GM23338 (cell line): ENCODE data around the gene ZNF664. TPM values are rescaled to one million over a fixed set of nuclear protein-coding genes. Genes with fewer than 3 reads are reported as not detected.

Source experiments
- EZH2phosphoT487 ChIP-seq: fragments of 200-600 bp; sonication (generic); IDR thresholded peaks from one replicate; pipeline ENCODE4 v1.8.1; 2018; ENCODE audit warnings: antibody characterized with exemption; ENCODE audit not compliant: unreplicated experiment
- POLR2AphosphoS5 ChIP-seq: IDR thresholded peaks from 2 replicates; pipeline ENCODE4 v1.6.1; 2016; ENCODE audit warnings: antibody characterized with exemption, low read depth
- ZNF114 ChIP-seq: fragments of 250-450 bp; sonication (Bioruptor Pico); IDR thresholded peaks from 2 replicates; pipeline ENCODE4 v1.5.0; 2020; ENCODE audit warnings: mild to moderate bottlenecking, moderate library complexity
- polyA plus RNA-seq: library from polyadenylated mRNA; unstranded; fragments of >200 nt; fragmentation: Nextera tagmentation; extraction: Ambion mirVana; gene quantifications from 2 replicates; pipeline ENCODE4 v1.2.1, GENCODE V29; 2016
- total RNA-seq: library from RNA; depleted of rRNA; stranded (reverse); fragments of >200 nt; shearing (Covaris generic); gene quantifications from 2 replicates; pipeline ENCODE4 v1.2.3, GENCODE V29; 2014
- TF ChIP-seq, protein P1 (sequence below): fragments of 250-450 bp; sonication (Bioruptor Pico); IDR thresholded peaks from 2 replicates; pipeline ENCODE4 v1.5.0; 2020; ENCODE audit warnings: mild to moderate bottlenecking, moderate library complexity
- TF ChIP-seq, protein P2 (sequence below): IDR thresholded peaks from one replicate; pipeline ENCODE4 v1.6.1; 2018; ENCODE audit warnings: antibody characterized with exemption; ENCODE audit not compliant: unreplicated experiment
- TF ChIP-seq, protein P3 (sequence below), 2 experiments: fragments of 200-600 bp in 1 of 2; sonication (generic) in 1 of 2; conservative IDR thresholded peaks; 2 replicates each; pipeline versions ENCODE4 v1.5.1 to v1.6.1; 2016 to 2017; ENCODE audit warnings: antibody characterized with exemption in 2 of 2, low read depth in 2 of 2, mild to moderate bottlenecking in 2 of 2, moderate library complexity in 1 of 2

The ZNF664 gene
- total and polyA plus RNA-seq, 2 experiments from 2014 or later, result 8.1 to 35.2 TPM

DNA sequence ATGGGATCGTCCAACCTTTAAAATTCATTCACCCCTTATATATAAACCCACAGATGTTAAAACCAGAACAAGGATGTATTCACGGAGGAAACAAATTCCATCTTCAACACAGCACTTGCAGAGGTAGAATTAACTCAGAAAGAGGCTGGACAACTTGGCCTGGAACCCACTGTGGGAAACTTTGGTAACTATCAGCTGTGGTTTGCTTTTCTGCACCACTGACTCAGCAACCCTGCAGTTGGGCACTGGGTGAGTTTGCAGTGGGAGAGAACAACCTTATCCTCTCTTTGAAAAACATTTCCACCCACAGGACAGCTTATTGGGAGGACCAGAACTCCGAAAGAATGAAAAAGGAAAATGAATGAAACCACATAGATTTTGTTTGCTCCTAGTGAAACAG lies 66.3 kb downstream of the ZNF664 start (continued):
- TF ChIP-seq, protein P1, sequence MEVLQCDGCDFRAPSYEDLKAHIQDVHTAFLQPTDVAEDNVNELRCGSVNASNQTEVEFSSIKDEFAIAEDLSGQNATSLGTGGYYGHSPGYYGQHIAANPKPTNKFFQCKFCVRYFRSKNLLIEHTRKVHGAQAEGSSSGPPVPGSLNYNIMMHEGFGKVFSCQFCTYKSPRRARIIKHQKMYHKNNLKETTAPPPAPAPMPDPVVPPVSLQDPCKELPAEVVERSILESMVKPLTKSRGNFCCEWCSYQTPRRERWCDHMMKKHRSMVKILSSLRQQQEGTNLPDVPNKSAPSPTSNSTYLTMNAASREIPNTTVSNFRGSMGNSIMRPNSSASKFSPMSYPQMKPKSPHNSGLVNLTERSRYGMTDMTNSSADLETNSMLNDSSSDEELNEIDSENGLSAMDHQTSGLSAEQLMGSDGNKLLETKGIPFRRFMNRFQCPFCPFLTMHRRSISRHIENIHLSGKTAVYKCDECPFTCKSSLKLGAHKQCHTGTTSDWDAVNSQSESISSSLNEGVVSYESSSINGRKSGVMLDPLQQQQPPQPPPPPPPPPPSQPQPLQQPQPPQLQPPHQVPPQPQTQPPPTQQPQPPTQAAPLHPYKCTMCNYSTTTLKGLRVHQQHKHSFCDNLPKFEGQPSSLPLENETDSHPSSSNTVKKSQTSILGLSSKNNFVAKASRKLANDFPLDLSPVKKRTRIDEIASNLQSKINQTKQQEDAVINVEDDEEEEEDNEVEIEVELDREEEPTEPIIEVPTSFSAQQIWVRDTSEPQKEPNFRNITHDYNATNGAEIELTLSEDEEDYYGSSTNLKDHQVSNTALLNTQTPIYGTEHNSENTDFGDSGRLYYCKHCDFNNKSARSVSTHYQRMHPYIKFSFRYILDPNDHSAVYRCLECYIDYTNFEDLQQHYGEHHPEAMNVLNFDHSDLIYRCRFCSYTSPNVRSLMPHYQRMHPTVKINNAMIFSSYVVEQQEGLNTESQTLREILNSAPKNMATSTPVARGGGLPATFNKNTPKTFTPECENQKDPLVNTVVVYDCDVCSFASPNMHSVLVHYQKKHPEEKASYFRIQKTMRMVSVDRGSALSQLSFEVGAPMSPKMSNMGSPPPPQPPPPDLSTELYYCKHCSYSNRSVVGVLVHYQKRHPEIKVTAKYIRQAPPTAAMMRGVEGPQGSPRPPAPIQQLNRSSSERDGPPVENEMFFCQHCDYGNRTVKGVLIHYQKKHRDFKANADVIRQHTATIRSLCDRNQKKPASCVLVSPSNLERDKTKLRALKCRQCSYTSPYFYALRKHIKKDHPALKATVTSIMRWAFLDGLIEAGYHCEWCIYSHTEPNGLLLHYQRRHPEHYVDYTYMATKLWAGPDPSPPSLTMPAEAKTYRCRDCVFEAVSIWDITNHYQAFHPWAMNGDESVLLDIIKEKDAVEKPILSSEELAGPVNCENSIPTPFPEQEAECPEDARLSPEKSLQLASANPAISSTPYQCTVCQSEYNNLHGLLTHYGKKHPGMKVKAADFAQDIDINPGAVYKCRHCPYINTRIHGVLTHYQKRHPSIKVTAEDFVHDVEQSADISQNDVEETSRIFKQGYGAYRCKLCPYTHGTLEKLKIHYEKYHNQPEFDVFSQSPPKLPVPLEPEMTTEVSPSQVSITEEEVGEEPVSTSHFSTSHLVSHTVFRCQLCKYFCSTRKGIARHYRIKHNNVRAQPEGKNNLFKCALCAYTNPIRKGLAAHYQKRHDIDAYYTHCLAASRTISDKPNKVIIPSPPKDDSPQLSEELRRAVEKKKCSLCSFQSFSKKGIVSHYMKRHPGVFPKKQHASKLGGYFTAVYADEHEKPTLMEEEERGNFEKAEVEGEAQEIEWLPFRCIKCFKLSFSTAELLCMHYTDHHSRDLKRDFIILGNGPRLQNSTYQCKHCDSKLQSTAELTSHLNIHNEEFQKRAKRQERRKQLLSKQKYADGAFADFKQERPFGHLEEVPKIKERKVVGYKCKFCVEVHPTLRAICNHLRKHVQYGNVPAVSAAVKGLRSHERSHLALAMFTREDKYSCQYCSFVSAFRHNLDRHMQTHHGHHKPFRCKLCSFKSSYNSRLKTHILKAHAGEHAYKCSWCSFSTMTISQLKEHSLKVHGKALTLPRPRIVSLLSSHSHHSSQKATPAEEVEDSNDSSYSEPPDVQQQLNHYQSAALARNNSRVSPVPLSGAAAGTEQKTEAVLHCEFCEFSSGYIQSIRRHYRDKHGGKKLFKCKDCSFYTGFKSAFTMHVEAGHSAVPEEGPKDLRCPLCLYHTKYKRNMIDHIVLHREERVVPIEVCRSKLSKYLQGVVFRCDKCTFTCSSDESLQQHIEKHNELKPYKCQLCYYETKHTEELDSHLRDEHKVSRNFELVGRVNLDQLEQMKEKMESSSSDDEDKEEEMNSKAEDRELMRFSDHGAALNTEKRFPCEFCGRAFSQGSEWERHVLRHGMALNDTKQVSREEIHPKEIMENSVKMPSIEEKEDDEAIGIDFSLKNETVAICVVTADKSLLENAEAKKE (CRISPR knock-in tag), result no peak
- no peak for TF ChIP-seq ZNF114 (CRISPR knock-in tag)
- TF ChIP-seq EZH2phosphoT487, result no peak
- TF ChIP-seq, protein P2, sequence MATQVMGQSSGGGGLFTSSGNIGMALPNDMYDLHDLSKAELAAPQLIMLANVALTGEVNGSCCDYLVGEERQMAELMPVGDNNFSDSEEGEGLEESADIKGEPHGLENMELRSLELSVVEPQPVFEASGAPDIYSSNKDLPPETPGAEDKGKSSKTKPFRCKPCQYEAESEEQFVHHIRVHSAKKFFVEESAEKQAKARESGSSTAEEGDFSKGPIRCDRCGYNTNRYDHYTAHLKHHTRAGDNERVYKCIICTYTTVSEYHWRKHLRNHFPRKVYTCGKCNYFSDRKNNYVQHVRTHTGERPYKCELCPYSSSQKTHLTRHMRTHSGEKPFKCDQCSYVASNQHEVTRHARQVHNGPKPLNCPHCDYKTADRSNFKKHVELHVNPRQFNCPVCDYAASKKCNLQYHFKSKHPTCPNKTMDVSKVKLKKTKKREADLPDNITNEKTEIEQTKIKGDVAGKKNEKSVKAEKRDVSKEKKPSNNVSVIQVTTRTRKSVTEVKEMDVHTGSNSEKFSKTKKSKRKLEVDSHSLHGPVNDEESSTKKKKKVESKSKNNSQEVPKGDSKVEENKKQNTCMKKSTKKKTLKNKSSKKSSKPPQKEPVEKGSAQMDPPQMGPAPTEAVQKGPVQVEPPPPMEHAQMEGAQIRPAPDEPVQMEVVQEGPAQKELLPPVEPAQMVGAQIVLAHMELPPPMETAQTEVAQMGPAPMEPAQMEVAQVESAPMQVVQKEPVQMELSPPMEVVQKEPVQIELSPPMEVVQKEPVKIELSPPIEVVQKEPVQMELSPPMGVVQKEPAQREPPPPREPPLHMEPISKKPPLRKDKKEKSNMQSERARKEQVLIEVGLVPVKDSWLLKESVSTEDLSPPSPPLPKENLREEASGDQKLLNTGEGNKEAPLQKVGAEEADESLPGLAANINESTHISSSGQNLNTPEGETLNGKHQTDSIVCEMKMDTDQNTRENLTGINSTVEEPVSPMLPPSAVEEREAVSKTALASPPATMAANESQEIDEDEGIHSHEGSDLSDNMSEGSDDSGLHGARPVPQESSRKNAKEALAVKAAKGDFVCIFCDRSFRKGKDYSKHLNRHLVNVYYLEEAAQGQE, result no peak
- TF ChIP-seq, protein P3, sequence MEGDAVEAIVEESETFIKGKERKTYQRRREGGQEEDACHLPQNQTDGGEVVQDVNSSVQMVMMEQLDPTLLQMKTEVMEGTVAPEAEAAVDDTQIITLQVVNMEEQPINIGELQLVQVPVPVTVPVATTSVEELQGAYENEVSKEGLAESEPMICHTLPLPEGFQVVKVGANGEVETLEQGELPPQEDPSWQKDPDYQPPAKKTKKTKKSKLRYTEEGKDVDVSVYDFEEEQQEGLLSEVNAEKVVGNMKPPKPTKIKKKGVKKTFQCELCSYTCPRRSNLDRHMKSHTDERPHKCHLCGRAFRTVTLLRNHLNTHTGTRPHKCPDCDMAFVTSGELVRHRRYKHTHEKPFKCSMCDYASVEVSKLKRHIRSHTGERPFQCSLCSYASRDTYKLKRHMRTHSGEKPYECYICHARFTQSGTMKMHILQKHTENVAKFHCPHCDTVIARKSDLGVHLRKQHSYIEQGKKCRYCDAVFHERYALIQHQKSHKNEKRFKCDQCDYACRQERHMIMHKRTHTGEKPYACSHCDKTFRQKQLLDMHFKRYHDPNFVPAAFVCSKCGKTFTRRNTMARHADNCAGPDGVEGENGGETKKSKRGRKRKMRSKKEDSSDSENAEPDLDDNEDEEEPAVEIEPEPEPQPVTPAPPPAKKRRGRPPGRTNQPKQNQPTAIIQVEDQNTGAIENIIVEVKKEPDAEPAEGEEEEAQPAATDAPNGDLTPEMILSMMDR (conservative IDR thresholded peaks at IDR 0.05; ENCODE audit: low read depth in 2 of 2), result no peak
- no peak for TF ChIP-seq POLR2AphosphoS5
